ENCODE measurements around the gene SH3RF3.

- TF ChIP-seq SMC3 (IDR thresholded peaks at IDR 0.05; ENCODE audit: low read depth, low read length): no peak
- no peak for TF ChIP-seq YY1 (IDR thresholded peaks at IDR 0.05; ENCODE audit: low read depth)
- no peak for TF ChIP-seq RXRA (IDR thresholded peaks at IDR 0.05; ENCODE audit: borderline replicate concordance, low read depth)
- TF ChIP-seq, protein P1, sequence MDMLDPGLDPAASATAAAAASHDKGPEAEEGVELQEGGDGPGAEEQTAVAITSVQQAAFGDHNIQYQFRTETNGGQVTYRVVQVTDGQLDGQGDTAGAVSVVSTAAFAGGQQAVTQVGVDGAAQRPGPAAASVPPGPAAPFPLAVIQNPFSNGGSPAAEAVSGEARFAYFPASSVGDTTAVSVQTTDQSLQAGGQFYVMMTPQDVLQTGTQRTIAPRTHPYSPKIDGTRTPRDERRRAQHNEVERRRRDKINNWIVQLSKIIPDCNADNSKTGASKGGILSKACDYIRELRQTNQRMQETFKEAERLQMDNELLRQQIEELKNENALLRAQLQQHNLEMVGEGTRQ (IDR thresholded peaks at IDR 0.05; ENCODE audit: borderline replicate concordance, low read depth, low read length): no peak
- TF ChIP-seq MEF2A (IDR thresholded peaks at IDR 0.05; ENCODE audit: borderline replicate concordance, low read depth): no peak
- TF ChIP-seq CTCF (IDR thresholded peaks at IDR 0.05): no peak
- no peak for TF ChIP-seq TAF1 (IDR thresholded peaks at IDR 0.05; ENCODE audit: borderline replicate concordance, low read depth, low read length)
- TF ChIP-seq NRF1 (IDR thresholded peaks at IDR 0.05; ENCODE audit: low read depth, low read length): no peak
- TF ChIP-seq FOXM1 (IDR thresholded peaks at IDR 0.05; ENCODE audit: low read depth): no peak
Observed at GRCh38 chr2:109137616-109138015, 8.6 kb downstream of the SH3RF3 start.

All from SK-N-SH (cell line).